ENCODE results near the gene FRAS1. TPM values are rescaled to one million over a fixed set of nuclear protein-coding genes. Genes with fewer than 3 reads are reported as not detected.
A peak's percentile ranks its signal among the peaks of the same experiment; 100 is the strongest.

Gene FRAS1
- total and polyA plus RNA-seq, 2 of the 8 experiments (the other 6 are each of a cell fraction or from before 2014, with no cell fraction given): 38.5 to 109 TPM

- Histone ChIP-seq H4K8ac (ENCODE audit: extremely low read depth, insufficient read depth, low read length) (no peak overlapping the region), H3K79me2 (ENCODE audit: control insufficient read depth in 1 of 2, insufficient read depth in 2 of 2, low read length in 2 of 2) (peaks cover 26 to 78% of the 10 kb centered on the region in 2 experiments; a peak in 3 of 4 replicates), H3K23ac (ENCODE audit: insufficient read length) (no peak overlapping the region), H4K5ac (ENCODE audit: insufficient read length, low read depth, low read length) (no peak overlapping the region), H3K14ac (ENCODE audit: insufficient read length) (no peak overlapping the region), H2BK15ac (ENCODE audit: low read length) (no peak overlapping the region), H3K4me1 (replicated peaks in 1 of 4; ENCODE audit: control insufficient read depth in 3 of 4, insufficient read depth in 4 of 4, low read length in 3 of 4) (peaks cover 3 to 26% (median 10%) of the 10 kb centered on the region in 4 experiments; a peak in 4 of 7 replicates), H3K23me2 (ENCODE audit: low read depth, low read length) (peaks cover 15% of the 10 kb centered on the region; the same call in 1 of the 2 replicates), H2BK120ac (replicated peaks; ENCODE audit: low read depth, low read length) (no peak overlapping the region), H2BK5ac (ENCODE audit: low read depth, low read length) (no peak overlapping the region), H3K4ac (replicated peaks; ENCODE audit: insufficient read length, low read depth, low read length) (no peak overlapping the region), H3K4me2 (ENCODE audit: insufficient read depth in 1 of 2, low read depth in 2 of 2, low read length in 2 of 2) (peak overlapping the region; percentile 95), H2AK5ac (ENCODE audit: low read depth, low read length) (no peak overlapping the region), H3K9me3 (ENCODE audit: insufficient read depth in 2 of 2, low read depth in 1 of 2, low read length in 1 of 2) (no peaks in the 10 kb centered on the region), H2AFZ (ENCODE audit: low read length) (no peak overlapping the region), H4K20me1 (replicated peaks in 1 of 2; ENCODE audit: control insufficient read depth in 1 of 2, insufficient read depth in 2 of 2, low read length in 2 of 2) (peaks cover 0 to 8% of the 10 kb centered on the region in 2 experiments), H3K9ac (replicated peaks in 1 of 4; ENCODE audit: extremely low read depth in 1 of 4, low read depth in 3 of 4, low read length in 3 of 4) (no peak overlapping the region), H3K4me3 (ENCODE audit: extremely low read depth in 1 of 4, insufficient read depth in 2 of 4, low read depth in 3 of 4, low read length in 4 of 4) (peak overlapping the region in 3 of 4 experiments; percentile 17 to 90 (median 45); a peak in 5 of 8 replicates), H3K27me3 (replicated peaks in 1 of 4; ENCODE audit: control insufficient read depth in 3 of 4, extremely low read depth in 1 of 4, insufficient read depth in 3 of 4, low read length in 3 of 4) (no peaks in the 10 kb centered on the region), H3K56ac (replicated peaks; ENCODE audit: insufficient read length, low read depth, low read length) (no peak overlapping the region), H3K18ac (ENCODE audit: extremely low read depth, low read length) (no peak overlapping the region), H2BK12ac (ENCODE audit: low read depth, low read length) (no peak overlapping the region), H4K91ac (replicated peaks; ENCODE audit: insufficient read length, low read length) (no peak overlapping the region), H3K27ac (ENCODE audit: low read depth, low read length) (no peak overlapping the region), H3K36me3 (ENCODE audit: control insufficient read depth in 2 of 4, insufficient read depth in 4 of 4, low read length in 3 of 4) (peaks cover 0 to 5% (median 0%) of the 10 kb centered on the region in 4 experiments; a peak in 1 of 8 replicates), H2BK20ac (ENCODE audit: low read length) (no peak overlapping the region), H3K79me1 (ENCODE audit: low read depth, low read length) (peaks cover 7% of the 10 kb centered on the region)
- ChIA-PET POLR2A (ENCODE audit: partially characterized antibody) (interaction anchor here (0.5 to 2.8 kb wide), 22 partner anchors 10 to 574 kb away, joined by 3 to 30 read pairs (median 4); partner anchors contain the start of gene ANXA3), CTCF (ENCODE audit: partially characterized antibody) (interaction anchor here (0.6 to 3.7 kb wide), 46 partner anchors 9 to 851 kb away, joined by 3 to 49 read pairs (median 5); no protein-coding TSS in a partner anchor)
- no peak for FAIRE-seq
- WGBS, 2 experiments (ENCODE audit: extremely low coverage in 1 of 2, insufficient coverage in 1 of 2, insufficient read length in 1 of 2, insufficient replicate concordance in 2 of 2, low coverage in 1 of 2, low lambda C conversion rate in 2 of 2, missing lambda C conversion rate in 1 of 2): 15% methylated on average over 1 of the region's 1 CpG; no CpG with 5 or more reads in 1 of the 2 experiments
- no peak for DNase-seq (ENCODE audit: low read depth in 1 of 2, low spot score in 2 of 2)
- no peak for TF ChIP-seq SP2 (IDR thresholded peaks at IDR 0.05; ENCODE audit: low read length)
- TF ChIP-seq JUN (IDR thresholded peaks at IDR 0.05; ENCODE audit: low read depth, low read length): no peak
- no peak for TF ChIP-seq KDM1A (IDR thresholded peaks at IDR 0.05; ENCODE audit: borderline replicate concordance, low read length)
- no peak for TF ChIP-seq FOSL1 (IDR thresholded peaks at IDR 0.05; ENCODE audit: insufficient read depth, low read depth, low read length)
- no peak for TF ChIP-seq TCF12 (IDR thresholded peaks at IDR 0.05; ENCODE audit: low read depth, low read length)
- no peak for TF ChIP-seq CEBPB (IDR thresholded peaks at IDR 0.05; ENCODE audit: low read depth, low read length)
- TF ChIP-seq CREB1 (IDR thresholded peaks at IDR 0.05): no peak
- no peak for TF ChIP-seq TEAD4 (IDR thresholded peaks at IDR 0.05; ENCODE audit: low read depth, low read length)
- no peak for TF ChIP-seq JUND (IDR thresholded peaks at IDR 0.05; ENCODE audit: low read length)
- TF ChIP-seq TBP (IDR thresholded peaks at IDR 0.05; ENCODE audit: low read depth, low read length): no peak
- no peak for TF ChIP-seq HDAC2 (IDR thresholded peaks at IDR 0.05; ENCODE audit: borderline replicate concordance in 1 of 2, low read depth in 2 of 2, low read length in 2 of 2)
- no peak for TF ChIP-seq SAP30 (IDR thresholded peaks at IDR 0.05; ENCODE audit: insufficient read depth, insufficient replicate concordance, low read length)
- no peak for TF ChIP-seq POLR2AphosphoS5 (IDR thresholded peaks at IDR 0.05; ENCODE audit: low read depth, low read length)
- TF ChIP-seq SIN3A (conservative IDR thresholded peaks at IDR 0.05 in 1 of 2, IDR thresholded peaks at IDR 0.05 in 1 of 2; ENCODE audit: low read depth in 1 of 2, low read length in 2 of 2): no peak
These were observed 2.8 kb downstream of the FRAS1 start for GRCh38 chr4:78059938-78060337.

Measured in H1 (cell line).